HepG2 (cell line): ENCODE data around the gene CTSW. TPM values are rescaled to one million over a fixed set of nuclear protein-coding genes. Genes with fewer than 3 reads are reported as not detected.
A peak's percentile ranks its signal among the peaks of the same experiment; 100 is the strongest.

Experiments used
- ASH2L ChIP-seq: fragments of 300-600, 200-600 bp; sonication (generic); IDR thresholded peaks from 2 replicates; pipeline ENCODE4 v1.7.0; 2017; ENCODE audit warnings: low read depth, mild to moderate bottlenecking, moderate library complexity, mixed read lengths, low read length; ENCODE audit not compliant: insufficient read length
- CBX1 ChIP-seq: IDR thresholded peaks from one replicate; pipeline ENCODE4 v1.6.1; 2016; ENCODE audit warnings: antibody characterized with exemption, low read depth
- ELF1 ChIP-seq: sonication (generic); formaldehyde crosslinking; IDR thresholded peaks from 2 replicates; pipeline ENCODE4 v1.4.0; 2020; ENCODE audit warnings: missing genetic modification reagents
- FOSL1 ChIP-seq: sonication (generic); formaldehyde crosslinking; IDR thresholded peaks from 2 replicates; pipeline ENCODE4 v1.9.0; 2021; ENCODE audit warnings: missing genetic modification reagents, borderline replicate concordance
- KDM5A ChIP-seq: fragments of 200-600 bp; sonication (generic); IDR thresholded peaks from 2 replicates; pipeline ENCODE4 v1.7.0; 2018; ENCODE audit warnings: antibody characterized with exemption, mild to moderate bottlenecking, low read length, borderline replicate concordance
- MED1 ChIP-seq: sonication (generic); formaldehyde crosslinking; IDR thresholded peaks from 2 replicates; pipeline ENCODE4 v1.4.0; 2020; ENCODE audit warnings: missing genetic modification reagents
- NKX3-1 ChIP-seq: sonication (generic); formaldehyde crosslinking; IDR thresholded peaks from 2 replicates; pipeline ENCODE4 v1.5.0; 2020; ENCODE audit warnings: missing genetic modification reagents
- TEAD3 ChIP-seq: optimal IDR thresholded peaks from 2 replicates; pipeline ENCODE3; 2016; ENCODE audit warnings: borderline replicate concordance
- ZFP82 ChIP-seq: sonication (generic); formaldehyde crosslinking; IDR thresholded peaks from 2 replicates; pipeline ENCODE4 v1.5.1; 2020; ENCODE audit warnings: mild to moderate bottlenecking, missing genetic modification reagents, borderline replicate concordance
- ZNF530 ChIP-seq: sonication (generic); formaldehyde crosslinking; IDR thresholded peaks from 2 replicates; pipeline ENCODE4 v1.5.0; 2020; ENCODE audit warnings: low read depth, mild to moderate bottlenecking, missing genetic modification reagents
- ZNF569 ChIP-seq: sonication (generic); formaldehyde crosslinking; IDR thresholded peaks from 2 replicates; pipeline ENCODE4 v1.5.0; 2020; ENCODE audit warnings: mild to moderate bottlenecking, missing genetic modification reagents, moderate library complexity, borderline replicate concordance
- ZNF614 ChIP-seq: IDR thresholded peaks from 2 replicates; pipeline ENCODE4 v1.6.1; 2018; ENCODE audit warnings: missing biosample characterization, missing genetic modification reagents, inconsistent platforms, borderline replicate concordance
- ZNF747 ChIP-seq: sonication (generic); formaldehyde crosslinking; IDR thresholded peaks from 2 replicates; pipeline ENCODE4 v1.8.1; 2023; ENCODE audit warnings: missing genetic modification reagents, mild to moderate bottlenecking, borderline replicate concordance
- polyA plus RNA-seq, 8 experiments: library from polyadenylated mRNA; depleted of rRNA in 3 of 8; stranded (reverse) in 7 of 8; unstranded in 1 of 8; fragments of >200 nt; fragmentation: Illumina TruSeq in 4 of 8; extraction: Trizol in 4 of 8; gene quantifications; 2 replicates each; pipeline versions ENCODE4 v1.2.1 to v1.2.3, GENCODE V29; 2011 to 2016; ENCODE audit warnings: low read depth in 4 of 8, missing spikeins in 1 of 8, mixed read lengths in 1 of 8; ENCODE audit not compliant: insufficient read depth in 1 of 8
- total RNA-seq, 5 experiments: library from RNA; depleted of rRNA; stranded (reverse); fragments of >200 nt; fragmentation: Illumina TruSeq; extraction: Trizol; gene quantifications; 2 replicates each; pipeline ENCODE4 v1.2.3, GENCODE V29; 2016; ENCODE audit warnings: low read depth in 1 of 5
- TF ChIP-seq, protein P1 (sequence below): sonication (generic); formaldehyde crosslinking; conservative IDR thresholded peaks from 2 replicates; pipeline ENCODE4 v1.4.0; 2020; ENCODE audit warnings: missing genetic modification reagents
- TF ChIP-seq, protein P2 (sequence below): sonication (generic); formaldehyde crosslinking; IDR thresholded peaks from 2 replicates; pipeline ENCODE4 v1.5.0; 2020; ENCODE audit warnings: mild to moderate bottlenecking, missing genetic modification reagents
- TF ChIP-seq, protein P3 (sequence below): sonication (generic); formaldehyde crosslinking; IDR thresholded peaks from 2 replicates; pipeline ENCODE4 v1.4.0; 2020; ENCODE audit warnings: mild to moderate bottlenecking, missing genetic modification reagents
- TF ChIP-seq, protein P4 (sequence below): sonication (generic); formaldehyde crosslinking; IDR thresholded peaks from 2 replicates; pipeline ENCODE4 v1.4.0; 2020; ENCODE audit warnings: missing genetic modification reagents
- TF ChIP-seq, protein P5 (sequence below): sonication (generic); formaldehyde crosslinking; IDR thresholded peaks from 2 replicates; pipeline ENCODE4 v1.4.0; 2020; ENCODE audit warnings: missing genetic modification reagents
- TF ChIP-seq, protein P6 (sequence below): sonication (generic); formaldehyde crosslinking; IDR thresholded peaks from 2 replicates; pipeline ENCODE4 v1.8.1; 2022; ENCODE audit warnings: mild to moderate bottlenecking, missing genetic modification reagents

Gene CTSW
- total and polyA plus RNA-seq, 2 of the 13 experiments (the other 11 are each of a cell fraction or from before 2014, with no cell fraction given), result 0.09 TPM; not detected in 1

DNA sequence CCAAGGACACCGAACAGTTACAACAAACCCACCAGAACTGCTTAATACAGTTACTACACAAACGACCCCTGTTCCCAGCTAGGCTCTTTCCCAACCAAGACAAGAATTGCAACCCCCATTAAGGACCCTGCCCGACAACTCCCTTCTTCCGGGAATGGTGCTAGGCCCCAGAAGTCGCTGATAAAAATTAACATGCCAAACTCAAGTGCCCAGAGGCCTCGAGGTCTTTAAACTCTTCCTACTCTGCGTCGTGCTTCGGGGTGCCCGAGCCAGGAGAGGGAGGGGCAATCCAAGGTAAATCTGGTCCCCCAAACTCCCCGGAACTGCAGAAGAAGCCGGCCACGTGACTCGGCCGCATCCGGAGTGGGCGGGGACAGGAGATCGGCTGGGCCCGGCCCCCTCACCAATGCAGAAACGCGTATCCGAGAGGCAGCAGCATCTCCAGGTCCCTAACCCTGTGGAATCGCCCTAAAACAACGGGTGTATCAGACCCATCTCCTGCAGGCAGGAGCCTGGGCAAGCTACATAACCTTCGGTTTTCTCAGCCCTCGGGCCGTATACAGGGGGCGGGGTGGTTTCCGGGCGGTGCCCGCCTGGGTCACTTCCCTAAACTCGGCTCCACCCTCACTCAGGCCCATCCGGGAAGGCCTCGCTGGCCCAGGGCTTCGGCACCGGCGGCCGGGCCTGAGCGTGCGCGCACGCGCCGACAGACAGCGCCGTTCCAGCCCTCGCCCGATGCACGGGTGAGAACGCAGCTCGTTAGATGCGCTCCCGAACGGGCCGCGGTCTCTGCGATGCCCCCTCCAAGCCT, 22.7 kb upstream of the CTSW start (continued):
- TF ChIP-seq, protein P1, sequence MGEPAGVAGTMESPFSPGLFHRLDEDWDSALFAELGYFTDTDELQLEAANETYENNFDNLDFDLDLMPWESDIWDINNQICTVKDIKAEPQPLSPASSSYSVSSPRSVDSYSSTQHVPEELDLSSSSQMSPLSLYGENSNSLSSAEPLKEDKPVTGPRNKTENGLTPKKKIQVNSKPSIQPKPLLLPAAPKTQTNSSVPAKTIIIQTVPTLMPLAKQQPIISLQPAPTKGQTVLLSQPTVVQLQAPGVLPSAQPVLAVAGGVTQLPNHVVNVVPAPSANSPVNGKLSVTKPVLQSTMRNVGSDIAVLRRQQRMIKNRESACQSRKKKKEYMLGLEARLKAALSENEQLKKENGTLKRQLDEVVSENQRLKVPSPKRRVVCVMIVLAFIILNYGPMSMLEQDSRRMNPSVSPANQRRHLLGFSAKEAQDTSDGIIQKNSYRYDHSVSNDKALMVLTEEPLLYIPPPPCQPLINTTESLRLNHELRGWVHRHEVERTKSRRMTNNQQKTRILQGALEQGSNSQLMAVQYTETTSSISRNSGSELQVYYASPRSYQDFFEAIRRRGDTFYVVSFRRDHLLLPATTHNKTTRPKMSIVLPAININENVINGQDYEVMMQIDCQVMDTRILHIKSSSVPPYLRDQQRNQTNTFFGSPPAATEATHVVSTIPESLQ (CRISPR knock-in tag), result no peak
- TF ChIP-seq, protein P2, sequence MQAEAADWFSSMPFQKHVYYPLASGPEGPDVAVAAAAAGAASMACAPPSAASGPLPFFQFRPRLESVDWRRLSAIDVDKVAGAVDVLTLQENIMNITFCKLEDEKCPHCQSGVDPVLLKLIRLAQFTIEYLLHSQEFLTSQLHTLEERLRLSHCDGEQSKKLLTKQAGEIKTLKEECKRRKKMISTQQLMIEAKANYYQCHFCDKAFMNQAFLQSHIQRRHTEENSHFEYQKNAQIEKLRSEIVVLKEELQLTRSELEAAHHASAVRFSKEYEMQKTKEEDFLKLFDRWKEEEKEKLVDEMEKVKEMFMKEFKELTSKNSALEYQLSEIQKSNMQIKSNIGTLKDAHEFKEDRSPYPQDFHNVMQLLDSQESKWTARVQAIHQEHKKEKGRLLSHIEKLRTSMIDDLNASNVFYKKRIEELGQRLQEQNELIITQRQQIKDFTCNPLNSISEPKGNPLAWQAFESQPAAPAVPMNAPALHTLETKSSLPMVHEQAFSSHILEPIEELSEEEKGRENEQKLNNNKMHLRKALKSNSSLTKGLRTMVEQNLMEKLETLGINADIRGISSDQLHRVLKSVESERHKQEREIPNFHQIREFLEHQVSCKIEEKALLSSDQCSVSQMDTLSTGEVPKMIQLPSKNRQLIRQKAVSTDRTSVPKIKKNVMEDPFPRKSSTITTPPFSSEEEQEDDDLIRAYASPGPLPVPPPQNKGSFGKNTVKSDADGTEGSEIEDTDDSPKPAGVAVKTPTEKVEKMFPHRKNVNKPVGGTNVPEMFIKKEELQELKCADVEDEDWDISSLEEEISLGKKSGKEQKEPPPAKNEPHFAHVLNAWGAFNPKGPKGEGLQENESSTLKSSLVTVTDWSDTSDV (CRISPR knock-in tag), result peak; percentile 44; the same call in 1 of the 2 replicates
- TF ChIP-seq ASH2L (no peak), KDM5A (peak; percentile 79; the same call in 1 of the 2 replicates), NKX3-1 (CRISPR knock-in tag) (0 out of 2 replicates have a peak, but pooled peaks have one; percentile 43), FOSL1 (CRISPR knock-in tag) (no peak), ZNF747 (CRISPR knock-in tag) (no peak), ZFP82 (CRISPR knock-in tag) (no peak), TEAD3 (no peak), ZNF614 (CRISPR knock-in tag) (0 out of 2 replicates have a peak, but pooled peaks have one; percentile 16), ZNF569 (CRISPR knock-in tag) (no peak), CBX1 (no peak), ELF1 (CRISPR knock-in tag) (peak; percentile 79), MED1 (CRISPR knock-in tag) (peak; percentile 36), ZNF530 (CRISPR knock-in tag) (no peak)
- TF ChIP-seq, protein P3, sequence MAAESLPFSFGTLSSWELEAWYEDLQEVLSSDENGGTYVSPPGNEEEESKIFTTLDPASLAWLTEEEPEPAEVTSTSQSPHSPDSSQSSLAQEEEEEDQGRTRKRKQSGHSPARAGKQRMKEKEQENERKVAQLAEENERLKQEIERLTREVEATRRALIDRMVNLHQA, result no peak
- TF ChIP-seq, protein P4, sequence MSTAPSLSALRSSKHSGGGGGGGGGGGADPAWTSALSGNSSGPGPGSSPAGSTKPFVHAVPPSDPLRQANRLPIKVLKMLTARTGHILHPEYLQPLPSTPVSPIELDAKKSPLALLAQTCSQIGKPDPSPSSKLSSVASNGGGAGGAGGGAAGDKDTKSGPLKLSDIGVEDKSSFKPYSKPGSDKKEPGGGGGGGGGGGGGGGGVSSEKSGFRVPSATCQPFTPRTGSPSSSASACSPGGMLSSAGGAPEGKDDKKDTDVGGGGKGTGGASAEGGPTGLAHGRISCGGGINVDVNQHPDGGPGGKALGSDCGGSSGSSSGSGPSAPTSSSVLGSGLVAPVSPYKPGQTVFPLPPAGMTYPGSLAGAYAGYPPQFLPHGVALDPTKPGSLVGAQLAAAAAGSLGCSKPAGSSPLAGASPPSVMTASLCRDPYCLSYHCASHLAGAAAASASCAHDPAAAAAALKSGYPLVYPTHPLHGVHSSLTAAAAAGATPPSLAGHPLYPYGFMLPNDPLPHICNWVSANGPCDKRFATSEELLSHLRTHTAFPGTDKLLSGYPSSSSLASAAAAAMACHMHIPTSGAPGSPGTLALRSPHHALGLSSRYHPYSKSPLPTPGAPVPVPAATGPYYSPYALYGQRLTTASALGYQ (CRISPR knock-in tag), result no peak
- TF ChIP-seq, protein P5, sequence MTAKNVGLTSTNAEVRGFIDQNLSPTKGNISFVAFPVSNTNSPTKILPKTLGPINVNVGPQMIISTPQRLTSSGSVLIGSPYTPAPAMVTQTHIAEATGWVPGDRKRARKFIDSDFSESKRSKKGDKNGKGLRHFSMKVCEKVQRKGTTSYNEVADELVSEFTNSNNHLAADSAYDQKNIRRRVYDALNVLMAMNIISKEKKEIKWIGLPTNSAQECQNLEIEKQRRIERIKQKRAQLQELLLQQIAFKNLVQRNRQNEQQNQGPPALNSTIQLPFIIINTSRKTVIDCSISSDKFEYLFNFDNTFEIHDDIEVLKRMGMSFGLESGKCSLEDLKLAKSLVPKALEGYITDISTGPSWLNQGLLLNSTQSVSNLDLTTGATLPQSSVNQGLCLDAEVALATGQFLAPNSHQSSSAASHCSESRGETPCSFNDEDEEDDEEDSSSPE (CRISPR knock-in tag), result no peak
- TF ChIP-seq, protein P6, sequence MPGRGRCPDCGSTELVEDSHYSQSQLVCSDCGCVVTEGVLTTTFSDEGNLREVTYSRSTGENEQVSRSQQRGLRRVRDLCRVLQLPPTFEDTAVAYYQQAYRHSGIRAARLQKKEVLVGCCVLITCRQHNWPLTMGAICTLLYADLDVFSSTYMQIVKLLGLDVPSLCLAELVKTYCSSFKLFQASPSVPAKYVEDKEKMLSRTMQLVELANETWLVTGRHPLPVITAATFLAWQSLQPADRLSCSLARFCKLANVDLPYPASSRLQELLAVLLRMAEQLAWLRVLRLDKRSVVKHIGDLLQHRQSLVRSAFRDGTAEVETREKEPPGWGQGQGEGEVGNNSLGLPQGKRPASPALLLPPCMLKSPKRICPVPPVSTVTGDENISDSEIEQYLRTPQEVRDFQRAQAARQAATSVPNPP (CRISPR knock-in tag), result no peak
